ENCODE results near the gene IL25. TPM values are rescaled to one million over a fixed set of nuclear protein-coding genes. Genes with fewer than 3 reads are reported as not detected.

The IL25 gene
- total and polyA plus RNA-seq, 2 of the 8 experiments (the other 6 are each of a cell fraction or from before 2014, with no cell fraction given): not detected

DNA sequence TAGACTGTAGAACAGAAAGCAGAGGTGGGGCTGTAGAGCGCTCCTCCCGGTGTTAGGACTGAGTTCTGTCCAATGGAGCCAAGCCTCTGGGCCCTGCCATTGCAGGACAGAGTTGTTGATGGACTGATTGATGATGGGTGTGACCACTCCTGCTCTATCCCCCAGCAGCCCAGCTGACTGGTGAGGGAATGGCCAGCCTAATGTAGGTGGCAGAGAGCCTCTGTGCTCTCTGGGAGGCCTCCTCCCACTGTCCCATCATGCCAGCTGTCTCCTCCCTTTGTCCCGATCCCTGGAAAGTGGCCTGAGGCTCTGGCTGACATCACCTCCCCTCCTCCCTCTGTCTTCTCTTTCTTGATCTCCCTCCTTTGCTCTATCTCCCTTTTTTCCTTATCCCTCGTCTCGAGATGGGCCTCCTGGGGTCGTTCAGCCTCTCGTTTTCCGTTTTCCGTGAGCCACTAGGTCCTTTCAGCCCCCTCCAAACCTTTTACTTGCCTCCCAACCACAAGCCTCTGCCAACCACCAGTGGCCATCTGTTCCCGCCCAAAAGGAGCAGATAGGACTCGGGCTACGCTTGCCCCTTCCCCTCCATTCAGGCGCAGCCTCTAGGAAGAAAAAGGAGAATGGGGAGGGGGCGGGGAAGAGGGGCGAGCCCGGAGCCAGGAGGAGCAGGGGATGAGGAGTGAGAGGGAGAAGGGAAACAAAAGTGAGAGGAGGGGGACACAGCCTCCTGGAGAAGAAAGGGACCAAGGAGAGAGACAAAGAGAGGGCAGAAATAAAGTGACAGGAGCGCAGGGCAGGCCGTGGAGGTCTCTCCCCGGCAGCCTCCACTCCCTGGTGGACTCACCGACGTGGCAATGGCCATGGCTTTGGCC is 8.2 kb upstream of the IL25 start (continued):
- TF ChIP-seq POLR2AphosphoS5 (IDR thresholded peaks at IDR 0.05; ENCODE audit: low read depth, low read length) (no peak), YY1 (IDR thresholded peaks at IDR 0.05; ENCODE audit: low read depth, low read length) (no peak), TAF1 (IDR thresholded peaks at IDR 0.05; ENCODE audit: low read depth, low read length) (0 out of 2 replicates have a peak, but pooled peaks have one; percentile 20), CEBPB (IDR thresholded peaks at IDR 0.05; ENCODE audit: low read depth, low read length) (no peak)

Measured in H1 (cell line).